Fibroblast of lung (primary cell): ENCODE data around the gene ROR2. TPM values are rescaled to one million over a fixed set of nuclear protein-coding genes. Genes with fewer than 3 reads are reported as not detected.

Experiments
- DNase-seq, 2 donors: peaks; one replicate each; pipeline versions ENCODE4 v3.0.0 to v3.0.0-alpha.2; 2010; ENCODE audit warnings: low read depth in 2 of 2
- H2AFZ ChIP-seq: 2 replicates; pipeline ENCODE4 v1.5.1; 2012; ENCODE audit warnings: low read length, control low read depth, inconsistent platforms
- H3K27ac ChIP-seq: 2 replicates; pipeline ENCODE4 v1.5.1; 2011; ENCODE audit warnings: low read length, control low read depth; ENCODE audit not compliant: insufficient read depth
- H3K27me3 ChIP-seq: 2 replicates; pipeline ENCODE4 v1.5.1; 2011; ENCODE audit warnings: mild to moderate bottlenecking, low read length; ENCODE audit not compliant: control insufficient read depth, insufficient read depth
- H3K36me3 ChIP-seq: 2 replicates; pipeline ENCODE4 v1.5.1; 2011; ENCODE audit warnings: low read length; ENCODE audit not compliant: control insufficient read depth, insufficient read depth
- H3K4me1 ChIP-seq: 2 replicates; pipeline ENCODE4 v1.5.1; 2011; ENCODE audit warnings: low read length; ENCODE audit not compliant: control insufficient read depth, insufficient read depth; ENCODE audit errors: extremely low read depth
- H3K4me2 ChIP-seq: 2 replicates; pipeline ENCODE4 v1.5.1; 2011; ENCODE audit warnings: low read length, control low read depth; ENCODE audit not compliant: insufficient read depth; ENCODE audit errors: extremely low read depth
- H3K4me3 ChIP-seq, 4 experiments: fragments of 200-600 bp in 1 of 4; sonication (generic) in 1 of 4; replicated peaks in 1 of 4; 2 replicates each; pipeline ENCODE4 v1.5.1; 2011 to 2016; ENCODE audit warnings: low read length in 4 of 4, low read depth in 3 of 4, mild to moderate bottlenecking in 3 of 4, control low read depth in 2 of 4, inconsistent platforms in 1 of 4, mixed read lengths in 1 of 4; ENCODE audit not compliant: insufficient read depth in 1 of 4; ENCODE audit errors: control extremely low read depth in 1 of 4
- H3K79me2 ChIP-seq: 2 replicates; pipeline ENCODE4 v1.5.1; 2012; ENCODE audit warnings: mild to moderate bottlenecking, low read length, inconsistent platforms; ENCODE audit not compliant: control insufficient read depth, insufficient read depth
- H3K9ac ChIP-seq: 2 replicates; pipeline ENCODE4 v1.5.1; 2011; ENCODE audit warnings: mild to moderate bottlenecking, low read length, control low read depth; ENCODE audit not compliant: insufficient read depth
- H3K9me3 ChIP-seq: 2 replicates; pipeline ENCODE4 v1.5.1; 2012; ENCODE audit warnings: low read depth, low read length; ENCODE audit not compliant: control insufficient read depth, insufficient read depth
- H4K20me1 ChIP-seq: 2 replicates; pipeline ENCODE4 v1.5.1; 2011; ENCODE audit warnings: low read length; ENCODE audit not compliant: control insufficient read depth, insufficient read depth; ENCODE audit errors: extremely low read depth
- EZH2 ChIP-seq: IDR thresholded peaks from 2 replicates; pipeline ENCODE4 v1.5.1; 2012; ENCODE audit warnings: low read length, control low read depth, mild to moderate bottlenecking; ENCODE audit errors: missing control alignments
- polyA plus RNA-seq, 2 donors: library from polyadenylated mRNA; depleted of rRNA in 1 of 2; stranded (reverse) in 1 of 2; unstranded in 1 of 2; fragments of >200 nt; gene quantifications; 2 replicates each; pipeline ENCODE4 v1.2.1, GENCODE V29; 2011 to 2012; ENCODE audit warnings: missing spikeins in 1 of 2
- total RNA-seq: library from RNA; depleted of rRNA; stranded (reverse); fragments of >200 nt; gene quantifications from 2 replicates; pipeline ENCODE4 v1.2.1, GENCODE V29; 2014
- TF ChIP-seq, protein P1 (sequence below), 2 donors: IDR thresholded peaks in 1 of 2; conservative IDR thresholded peaks in 1 of 2; 1 replicate in 1 of 2; 2 replicates in 1 of 2; pipeline ENCODE4 v1.5.1; 2011 to 2012; ENCODE audit warnings: low read length in 2 of 2, control low read depth in 1 of 2, inconsistent platforms in 1 of 2, low read depth in 1 of 2, mild to moderate bottlenecking in 1 of 2

ROR2 gene
- total and polyA plus RNA-seq, 2 donors (not counting 1 experiment from before 2014, with no cell fraction given), result 2.3 to 27.9 TPM

GRCh38 chr9:91966503-91966902 is 16.5 kb upstream of the ROR2 start:
- Histone ChIP-seq H3K4me1 (no peaks in the 10 kb centered on the region), H2AFZ (no peak overlapping the region), H3K27ac (no peak overlapping the region), H3K27me3 (no peaks in the 10 kb centered on the region), H3K4me2 (no peak overlapping the region), H3K4me3 (no peak overlapping the region), H3K79me2 (no peaks in the 10 kb centered on the region), H3K9me3 (no peaks in the 10 kb centered on the region), H3K36me3 (no peaks in the 10 kb centered on the region), H4K20me1 (no peaks in the 10 kb centered on the region), H3K9ac (no peak overlapping the region)
- peak in 1 of 2 donors; percentile 18 for DNase-seq
- TF ChIP-seq EZH2, result no peak
- TF ChIP-seq, protein P1, sequence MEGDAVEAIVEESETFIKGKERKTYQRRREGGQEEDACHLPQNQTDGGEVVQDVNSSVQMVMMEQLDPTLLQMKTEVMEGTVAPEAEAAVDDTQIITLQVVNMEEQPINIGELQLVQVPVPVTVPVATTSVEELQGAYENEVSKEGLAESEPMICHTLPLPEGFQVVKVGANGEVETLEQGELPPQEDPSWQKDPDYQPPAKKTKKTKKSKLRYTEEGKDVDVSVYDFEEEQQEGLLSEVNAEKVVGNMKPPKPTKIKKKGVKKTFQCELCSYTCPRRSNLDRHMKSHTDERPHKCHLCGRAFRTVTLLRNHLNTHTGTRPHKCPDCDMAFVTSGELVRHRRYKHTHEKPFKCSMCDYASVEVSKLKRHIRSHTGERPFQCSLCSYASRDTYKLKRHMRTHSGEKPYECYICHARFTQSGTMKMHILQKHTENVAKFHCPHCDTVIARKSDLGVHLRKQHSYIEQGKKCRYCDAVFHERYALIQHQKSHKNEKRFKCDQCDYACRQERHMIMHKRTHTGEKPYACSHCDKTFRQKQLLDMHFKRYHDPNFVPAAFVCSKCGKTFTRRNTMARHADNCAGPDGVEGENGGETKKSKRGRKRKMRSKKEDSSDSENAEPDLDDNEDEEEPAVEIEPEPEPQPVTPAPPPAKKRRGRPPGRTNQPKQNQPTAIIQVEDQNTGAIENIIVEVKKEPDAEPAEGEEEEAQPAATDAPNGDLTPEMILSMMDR (conservative IDR thresholded peaks at IDR 0.05 in 1 of 2, IDR thresholded peaks at IDR 0.05 in 1 of 2; ENCODE audit: low read depth in 1 of 2, low read length in 2 of 2), result no peak

DNA sequence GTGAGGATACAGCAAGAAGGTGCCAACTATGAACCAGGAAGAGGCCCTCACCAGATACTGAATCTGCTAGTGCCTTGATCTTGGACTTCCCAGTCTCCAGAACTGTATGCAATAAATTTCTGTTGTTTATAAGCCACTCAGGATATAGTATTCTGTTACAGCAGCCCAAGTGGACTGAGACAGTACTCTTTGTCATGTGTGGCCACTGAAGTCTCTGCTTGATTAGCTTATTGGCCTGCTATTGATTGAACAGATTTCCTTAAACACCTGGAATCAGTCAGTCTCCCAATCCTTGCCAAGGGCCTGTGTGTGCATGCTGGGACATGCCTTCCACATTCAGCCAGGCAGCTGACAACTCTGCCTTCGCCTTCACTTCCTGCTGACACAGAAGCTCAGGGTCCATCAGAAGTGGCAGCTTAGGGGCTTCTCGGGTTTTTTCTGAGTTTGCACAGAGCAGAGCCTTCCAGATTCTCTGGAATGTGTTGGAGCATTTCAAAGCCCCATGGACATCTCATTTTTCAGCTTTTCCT is 13.7 kb upstream of the ROR2 start:
- Histone ChIP-seq H4K20me1 (no peaks in the 10 kb centered on the region), H3K27me3 (no peaks in the 10 kb centered on the region), H3K36me3 (no peaks in the 10 kb centered on the region), H3K4me3 (no peak overlapping the region), H3K4me2 (no peak overlapping the region), H3K9ac (no peak overlapping the region), H2AFZ (no peak overlapping the region), H3K27ac (no peak overlapping the region), H3K9me3 (no peaks in the 10 kb centered on the region), H3K4me1 (no peaks in the 10 kb centered on the region), H3K79me2 (no peaks in the 10 kb centered on the region)
- DNase-seq, result no peak
- TF ChIP-seq, protein P1 (conservative IDR thresholded peaks at IDR 0.05 in 1 of 2, IDR thresholded peaks at IDR 0.05 in 1 of 2; ENCODE audit: low read depth in 1 of 2, low read length in 2 of 2), result no peak
- no peak for TF ChIP-seq EZH2

DNA sequence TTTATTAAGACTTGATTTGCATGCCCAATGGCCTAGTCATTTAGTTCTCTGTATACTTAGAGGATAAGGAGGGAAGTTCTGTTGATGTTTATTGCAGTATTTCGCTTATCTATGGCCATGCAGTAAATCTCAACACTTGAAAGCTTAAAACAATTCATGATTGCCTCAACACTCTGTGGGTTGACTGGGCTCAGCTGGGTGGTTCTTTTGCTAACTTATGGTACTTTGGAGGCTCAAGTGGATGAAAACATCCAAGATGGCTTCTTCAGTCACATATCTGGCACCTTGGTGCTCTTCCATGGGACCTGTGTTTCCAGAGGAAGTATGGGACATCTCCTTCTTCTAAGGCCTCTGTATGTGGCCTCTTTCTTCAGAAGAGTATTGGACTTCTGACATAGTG is 10.3 kb upstream of the ROR2 start:
- H3K4me2 ChIP-seq, result no peak overlapping the region
- no peaks in the 10 kb centered on the region for H3K36me3 ChIP-seq
- no peaks in the 10 kb centered on the region for H4K20me1 ChIP-seq
- no peaks in the 10 kb centered on the region for H3K79me2 ChIP-seq
- no peak overlapping the region for H3K27ac ChIP-seq
- no peaks in the 10 kb centered on the region for H3K27me3 ChIP-seq
- no peak overlapping the region for H3K4me3 ChIP-seq
- H3K4me1 ChIP-seq, result no peaks in the 10 kb centered on the region
- H3K9ac ChIP-seq, result no peak overlapping the region
- TF ChIP-seq, protein P1 (conservative IDR thresholded peaks at IDR 0.05 in 1 of 2, IDR thresholded peaks at IDR 0.05 in 1 of 2; ENCODE audit: low read depth in 1 of 2, low read length in 2 of 2), result no peak
- TF ChIP-seq EZH2, result no peak
- no peak for DNase-seq
- no peaks in the 10 kb centered on the region for H3K9me3 ChIP-seq
- H2AFZ ChIP-seq, result no peak overlapping the region
